Activated CD8-positive, alpha-beta memory T cell treated with anti-CD3 and anti-CD28 coated beads, Interleukin-2, amount 50 U/mL, for 4 hours (primary cell): Measurements from ENCODE around the gene MSI2.

Source experiments
- DNase-seq: peaks from one replicate; pipeline ENCODE4 v3.0.0-alpha.2; 2020

Gene MSI2

DNA sequence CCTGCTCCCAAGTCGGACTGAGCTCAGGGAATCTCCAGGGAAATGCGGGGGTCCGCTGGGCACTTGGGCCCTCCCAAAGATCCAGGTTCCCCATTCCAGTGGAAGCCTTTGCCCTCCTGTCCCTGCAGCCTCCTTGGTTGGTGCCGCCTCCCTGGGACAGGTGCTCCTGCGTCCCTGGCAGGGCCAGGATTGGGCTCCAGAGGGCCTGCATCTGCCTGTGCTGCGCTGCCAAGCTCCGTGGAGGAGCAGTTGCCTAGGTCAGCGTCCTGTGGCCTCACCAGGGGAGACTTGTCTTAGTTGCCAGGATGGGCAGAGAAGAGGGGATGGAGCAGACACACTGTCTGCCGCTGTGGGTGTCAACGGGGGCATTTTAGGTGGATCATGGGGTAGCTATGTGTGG is 67.1 kb downstream of the MSI2 start:
- DNase-seq = no peak

DNA sequence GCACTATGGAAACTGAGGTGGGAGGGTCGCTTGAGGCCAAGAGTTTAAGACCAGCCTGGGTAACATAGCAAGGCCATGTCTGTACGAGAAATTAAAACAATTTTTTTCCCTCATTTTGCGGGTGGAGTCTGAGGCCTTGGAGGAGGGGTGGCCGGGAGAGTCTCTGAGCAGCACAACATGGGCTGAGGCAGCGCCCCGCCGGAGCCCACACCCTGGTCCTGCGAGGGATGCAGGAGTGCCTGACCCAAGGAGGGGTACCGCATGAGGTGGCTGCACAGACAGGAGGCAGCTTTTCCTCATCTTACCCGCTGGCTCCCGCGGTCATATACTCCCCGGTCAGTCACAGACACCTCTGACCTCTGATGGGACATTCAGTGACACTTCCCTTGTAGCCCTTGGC is 67.7 kb downstream of the MSI2 start:
- no peak for DNase-seq

DNA sequence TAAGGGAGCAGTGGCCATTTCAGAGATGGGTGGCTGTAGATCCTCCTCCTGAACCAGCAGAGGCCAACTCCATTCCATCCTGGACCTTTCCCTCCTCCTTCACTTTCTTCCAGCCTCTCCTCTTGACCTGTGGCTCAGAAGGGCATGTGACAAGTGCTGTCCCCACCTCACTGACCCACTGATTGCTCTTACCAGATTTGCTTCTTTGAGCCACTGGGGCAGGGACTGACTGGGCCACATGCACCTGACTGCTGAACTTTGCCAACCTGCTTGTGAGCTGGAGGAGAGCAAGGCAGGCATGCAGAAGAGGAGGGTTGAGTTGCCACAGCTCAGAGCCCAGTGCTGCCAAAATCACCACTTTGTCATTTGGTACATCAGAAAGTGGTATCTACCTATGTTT is 68.3 kb downstream of the MSI2 start:
- no peak for DNase-seq

DNA sequence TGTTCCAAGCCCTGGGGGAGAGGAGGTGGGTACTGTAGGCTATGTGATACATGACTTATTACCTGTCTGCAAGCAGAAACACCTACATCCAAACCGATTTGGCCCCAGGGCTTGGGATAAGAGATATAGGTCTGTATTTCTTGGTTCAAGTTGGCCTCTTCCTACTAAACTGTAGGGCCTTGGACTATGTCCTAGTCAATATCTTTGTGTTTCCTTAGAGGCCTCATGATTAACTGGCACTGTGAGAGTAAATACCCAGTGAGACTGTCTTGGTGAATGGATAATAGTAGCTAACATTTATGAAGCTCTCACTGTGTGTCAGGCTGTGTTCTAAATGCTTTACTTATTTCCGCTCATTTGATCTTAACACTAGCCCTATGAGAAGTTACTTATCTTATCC is 70.0 kb downstream of the MSI2 start:
- DNase-seq = no peak

DNA sequence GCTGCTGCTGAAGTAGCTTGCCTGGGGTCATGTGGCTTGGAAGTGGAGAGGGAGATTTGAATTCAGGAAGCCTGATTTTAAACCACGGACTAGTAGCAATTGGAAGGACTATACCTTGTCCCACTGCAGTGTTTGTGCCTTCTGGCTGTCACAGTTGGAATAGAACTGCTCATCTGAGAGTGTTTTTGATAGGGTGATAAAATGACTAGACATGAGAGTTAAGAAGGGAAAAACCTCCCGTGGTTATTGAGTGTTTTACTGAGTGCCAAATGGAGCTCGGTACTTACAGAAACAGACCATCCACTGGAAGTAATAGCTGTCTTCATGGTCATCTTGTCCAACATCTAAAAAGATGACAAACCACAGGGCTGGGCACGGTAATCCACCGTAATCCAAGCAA is 70.4 kb downstream of the MSI2 start:
- DNase-seq = no peak

DNA sequence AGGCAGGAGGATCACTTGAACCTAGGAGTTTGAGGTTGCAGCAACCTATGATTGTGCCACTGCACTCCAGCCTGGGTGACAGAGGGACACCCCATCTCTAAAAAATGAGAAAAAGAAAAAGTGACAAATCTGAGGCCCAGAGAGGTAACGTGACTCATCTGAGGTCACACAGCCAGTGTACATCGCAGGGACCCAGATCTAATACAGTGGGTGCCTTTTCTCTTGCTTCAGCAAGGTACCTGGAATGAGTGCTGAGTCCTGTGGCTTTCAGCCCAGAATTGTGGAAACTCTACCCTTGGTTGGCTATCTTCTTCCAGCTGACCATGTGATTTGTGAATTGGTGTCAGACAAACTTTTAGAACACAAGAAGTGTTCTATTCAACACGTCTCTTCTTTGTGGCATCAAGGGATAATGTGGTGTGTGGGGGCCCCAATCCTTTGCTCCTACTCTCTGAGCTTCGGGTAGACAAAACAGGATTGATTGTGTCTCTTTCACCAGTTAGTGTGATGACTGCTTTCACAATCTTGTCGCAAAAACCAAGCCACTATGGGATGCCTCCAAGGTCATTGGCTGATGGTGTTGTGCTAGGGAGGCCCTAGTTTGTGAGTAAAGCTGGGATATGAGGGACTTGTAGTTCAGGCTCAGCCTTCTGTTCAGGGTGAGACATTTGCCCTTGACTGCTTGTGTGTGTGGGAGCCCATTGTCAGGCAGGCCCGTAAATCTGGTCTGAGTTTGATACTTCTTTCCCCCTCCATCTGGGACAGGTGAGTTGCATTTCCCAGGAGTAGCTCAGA is 71.0 kb downstream of the MSI2 start:
- DNase-seq = no peak

DNA sequence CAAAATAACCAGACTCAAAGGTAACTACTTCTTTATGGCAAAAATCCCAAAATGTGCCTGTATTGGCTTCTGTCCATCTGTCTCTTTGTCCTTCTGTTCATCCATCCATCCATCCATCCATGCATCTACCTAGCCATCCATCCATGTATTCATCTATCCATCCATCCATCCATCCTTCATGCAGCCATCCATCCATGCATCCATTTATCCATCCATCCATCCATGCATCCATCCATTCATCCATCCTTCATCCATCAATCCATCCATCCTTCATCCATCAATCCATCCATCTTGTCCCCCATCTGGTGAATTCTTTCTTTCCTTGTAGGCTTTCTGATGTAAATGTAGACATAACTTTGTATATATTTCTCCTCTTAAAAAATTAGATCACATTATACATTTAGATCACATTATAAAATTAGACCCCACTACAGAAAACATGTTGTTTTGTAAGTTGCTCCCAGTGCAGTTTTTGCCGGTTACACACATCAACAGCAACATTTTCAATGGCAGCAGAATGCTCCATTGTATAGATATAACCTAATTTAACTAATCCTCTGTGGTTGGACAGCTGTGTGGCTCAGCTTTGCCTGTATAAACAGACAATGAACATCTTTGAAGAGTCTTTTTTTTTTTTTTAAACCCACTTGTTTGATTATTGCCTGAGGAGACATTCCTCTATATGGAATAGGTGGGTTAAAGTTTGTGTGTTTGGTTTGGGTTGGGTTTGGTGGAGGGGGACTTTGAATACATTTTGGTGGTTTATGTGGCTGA is 72.0 kb downstream of the MSI2 start:
- DNase-seq = no peak

DNA sequence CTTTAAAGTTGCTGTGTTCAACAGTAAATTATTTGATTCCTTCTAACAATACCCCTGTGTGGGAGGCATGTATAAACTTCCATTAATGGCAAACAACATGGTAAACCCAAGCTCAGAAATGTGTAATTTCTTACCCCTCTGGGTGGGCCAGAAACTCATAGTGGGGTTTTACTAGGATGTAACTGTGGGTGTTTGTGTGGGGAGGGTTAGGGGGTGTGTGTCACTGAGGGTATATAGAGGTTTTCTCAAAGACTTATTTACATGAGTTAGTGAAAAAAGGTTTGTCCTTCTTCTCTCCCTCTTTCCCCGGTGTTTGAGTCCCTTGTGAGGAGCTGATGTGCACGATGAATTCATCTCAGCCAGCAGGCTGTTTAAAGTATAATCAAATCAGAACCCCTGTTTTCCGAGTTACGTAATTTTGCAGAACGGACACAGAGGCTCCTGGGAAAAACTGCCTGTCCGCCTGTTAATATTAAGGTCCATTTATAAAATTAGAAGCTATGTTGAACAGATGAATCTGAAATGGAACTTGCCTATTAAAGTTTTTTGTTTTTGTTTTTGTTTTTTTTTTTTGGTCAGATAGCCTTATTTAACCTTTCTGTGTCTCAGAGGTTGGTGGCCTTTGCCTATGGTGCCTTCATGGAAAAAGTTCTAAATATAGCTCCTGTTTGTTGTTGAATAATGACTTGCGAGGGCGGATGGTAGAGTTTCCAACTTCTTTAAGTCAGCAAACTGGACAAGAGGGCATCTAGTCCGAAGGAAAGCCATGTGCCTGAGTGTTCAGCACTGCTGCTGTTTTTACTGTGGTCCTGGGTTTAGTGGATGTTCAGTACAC is 73.3 kb downstream of the MSI2 start:
- DNase-seq = no peak

DNA sequence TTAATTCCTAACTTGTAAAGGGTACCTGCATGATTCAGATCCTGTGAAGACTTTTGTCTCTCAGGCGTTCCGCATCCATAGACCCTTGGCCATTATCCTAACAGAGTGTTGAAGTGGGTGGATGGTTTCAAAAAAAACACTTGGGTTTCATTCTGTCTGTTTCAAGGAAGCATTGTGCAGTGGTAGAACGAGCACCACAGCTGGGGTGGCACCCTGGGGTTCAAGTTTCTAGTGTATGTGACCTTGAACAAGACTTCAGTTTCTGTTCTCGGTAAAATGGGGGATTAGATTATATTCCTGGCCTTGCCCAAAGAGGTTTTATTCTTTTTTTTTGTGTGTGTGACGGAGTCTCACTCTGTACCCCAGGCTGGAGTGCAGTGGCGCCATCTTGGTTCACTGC is 74.3 kb downstream of the MSI2 start:
- no peak for DNase-seq

DNA sequence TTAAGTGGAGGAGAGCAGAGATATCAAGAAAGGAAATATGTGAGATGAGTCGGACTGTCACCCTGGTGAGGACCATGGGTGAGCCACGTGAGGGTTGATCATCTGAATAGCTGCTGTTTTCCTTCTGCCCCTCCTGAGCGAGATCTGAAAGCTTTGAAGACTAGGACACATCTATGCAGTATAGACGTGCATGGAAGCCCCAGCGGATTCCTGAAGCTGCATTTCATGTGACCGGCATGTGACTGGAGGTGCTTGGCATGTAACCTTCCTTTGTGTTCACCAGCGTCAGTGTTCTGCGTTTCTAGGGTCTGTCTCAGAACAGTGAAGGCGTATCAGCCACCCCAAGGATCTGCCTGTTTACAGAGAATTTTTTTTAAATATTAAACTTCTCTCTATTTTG is 75.1 kb downstream of the MSI2 start:
- DNase-seq = no peak

DNA sequence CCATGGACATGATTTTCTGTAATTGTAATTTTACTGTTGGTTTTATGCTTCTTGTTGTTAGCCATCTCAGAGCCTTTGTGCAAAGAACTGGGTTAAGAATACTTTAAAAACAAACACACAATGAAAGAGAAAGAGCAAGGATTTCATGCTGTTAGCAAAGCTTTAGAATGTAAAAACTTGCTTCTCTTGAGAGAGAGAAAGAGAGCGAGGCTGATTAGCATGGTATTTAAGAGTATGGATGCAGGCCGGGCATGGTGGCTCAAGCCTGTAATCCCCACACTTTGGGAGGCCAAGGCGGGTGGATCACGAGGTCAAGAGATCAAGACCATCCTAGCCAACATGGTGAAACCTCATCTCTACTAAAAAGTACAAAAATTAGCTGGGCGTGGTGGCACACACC is 76.2 kb downstream of the MSI2 start:
- no peak for DNase-seq

DNA sequence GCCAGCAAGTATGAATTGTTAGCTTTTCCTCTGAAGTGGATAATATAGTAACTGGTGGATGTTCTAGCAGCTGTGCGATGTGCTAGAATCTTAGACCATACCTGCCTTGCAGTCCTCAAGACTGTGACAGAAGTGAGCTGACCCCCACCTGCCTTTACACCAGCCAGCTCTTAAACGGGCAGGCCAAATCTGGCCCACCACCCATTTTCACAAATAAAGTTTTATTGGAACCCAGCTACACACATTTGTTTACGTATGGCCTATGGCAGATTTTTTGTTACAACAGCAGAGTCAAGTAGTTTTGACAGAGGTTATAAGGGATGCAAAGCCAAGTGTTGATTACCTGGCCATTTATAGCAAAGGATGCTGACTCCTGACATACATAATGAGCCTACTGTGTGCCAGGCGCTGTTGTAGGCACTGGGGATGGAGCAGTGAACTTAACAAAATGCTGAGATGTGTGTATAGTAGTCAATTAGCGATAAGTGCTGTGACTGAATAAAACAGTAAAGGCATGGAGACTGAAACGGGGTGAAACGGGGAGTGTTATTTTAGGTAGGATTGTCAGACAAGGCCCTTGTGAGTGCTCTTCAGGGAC is 79.0 kb downstream of the MSI2 start:
- no peak for DNase-seq

DNA sequence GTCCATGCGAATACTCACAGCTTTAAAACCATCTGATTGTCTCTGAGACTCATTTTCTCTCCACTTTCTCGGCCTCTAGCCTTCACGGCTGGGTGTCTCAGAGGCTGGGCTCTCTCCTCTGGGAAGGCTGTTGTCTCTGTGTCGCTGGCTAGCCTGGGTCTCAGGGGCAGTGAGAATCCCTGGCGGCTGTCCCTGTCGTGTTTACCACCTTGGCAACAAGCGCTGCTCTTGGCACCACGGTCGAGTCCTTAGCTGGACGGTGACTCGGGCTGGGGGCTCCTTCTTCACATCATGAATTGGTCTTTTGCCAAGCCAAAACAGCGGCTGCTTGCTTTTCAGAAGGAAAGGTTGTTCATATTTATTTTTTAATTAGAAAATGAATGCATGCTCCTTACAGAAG is 81.1 kb downstream of the MSI2 start:
- no peak for DNase-seq

DNA sequence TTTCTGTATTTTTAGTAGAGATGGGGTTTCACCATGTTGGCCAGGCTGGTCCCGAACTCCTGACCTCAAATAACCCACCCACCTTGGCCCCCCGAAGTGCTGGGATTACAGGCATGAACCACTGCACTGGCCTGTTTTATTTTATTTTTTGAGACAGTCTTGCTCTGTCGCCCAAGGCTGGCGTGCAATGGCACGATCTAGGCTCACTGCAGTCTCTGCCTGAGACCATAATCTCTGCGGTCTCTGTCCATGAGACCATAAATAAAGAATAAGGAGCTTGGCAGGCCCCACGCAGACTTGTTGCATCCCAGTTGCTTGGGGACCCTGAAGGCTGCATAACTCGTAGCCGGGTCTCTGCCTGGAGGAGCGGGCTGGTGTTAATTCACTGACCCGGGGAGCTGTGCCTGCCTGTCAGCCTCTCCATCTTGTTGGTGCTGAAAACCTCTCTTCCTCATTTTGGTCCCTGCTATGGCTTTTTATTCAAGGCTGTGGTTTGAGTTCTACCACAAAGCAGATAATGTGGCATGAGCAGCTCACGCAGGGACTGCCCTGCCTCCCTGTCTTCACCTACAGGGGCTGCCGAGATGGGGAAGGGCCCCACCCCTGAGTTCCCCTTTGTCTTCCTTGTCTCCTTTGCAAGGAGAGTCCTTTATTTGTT is 82.1 kb downstream of the MSI2 start:
- no peak for DNase-seq

DNA sequence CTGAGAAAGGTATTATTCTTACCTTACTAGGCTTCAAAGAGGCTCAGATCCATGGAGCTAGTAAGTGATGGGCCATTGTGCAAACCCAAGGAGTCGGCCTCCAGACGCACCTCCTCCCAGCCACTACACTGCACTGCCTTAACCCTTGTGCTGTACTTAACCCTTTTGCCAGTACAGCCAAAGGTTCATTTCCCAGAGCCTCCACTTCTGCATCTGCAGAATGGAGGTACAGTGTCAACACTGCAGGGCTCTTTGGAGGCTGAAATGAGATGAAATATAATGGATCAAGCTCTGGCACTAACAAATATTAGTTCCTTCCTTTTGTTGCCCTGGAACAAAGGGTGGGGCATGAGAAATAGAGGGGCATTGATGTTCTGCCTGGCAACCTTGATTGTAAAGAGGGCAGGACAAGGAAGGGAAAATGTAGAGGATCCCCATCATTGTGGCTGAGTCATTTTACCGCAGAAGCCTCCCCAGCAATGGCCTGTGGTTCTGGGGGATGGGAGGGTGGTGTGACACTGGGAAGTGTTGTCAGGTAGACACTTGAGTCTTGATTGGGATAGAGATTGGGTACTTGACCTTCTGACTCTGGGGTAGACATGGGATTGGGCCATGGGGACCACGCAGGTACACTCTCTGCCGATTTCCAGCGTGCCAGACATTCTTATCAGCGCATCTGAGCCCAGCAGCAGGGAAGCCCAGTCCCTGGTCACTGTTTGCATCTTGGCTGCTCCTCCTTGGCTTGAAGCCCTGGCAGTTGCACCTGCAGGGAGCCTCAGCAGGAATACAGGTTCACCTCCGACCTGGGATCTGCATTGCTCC is 84.0 kb downstream of the MSI2 start:
- no peak for DNase-seq

DNA sequence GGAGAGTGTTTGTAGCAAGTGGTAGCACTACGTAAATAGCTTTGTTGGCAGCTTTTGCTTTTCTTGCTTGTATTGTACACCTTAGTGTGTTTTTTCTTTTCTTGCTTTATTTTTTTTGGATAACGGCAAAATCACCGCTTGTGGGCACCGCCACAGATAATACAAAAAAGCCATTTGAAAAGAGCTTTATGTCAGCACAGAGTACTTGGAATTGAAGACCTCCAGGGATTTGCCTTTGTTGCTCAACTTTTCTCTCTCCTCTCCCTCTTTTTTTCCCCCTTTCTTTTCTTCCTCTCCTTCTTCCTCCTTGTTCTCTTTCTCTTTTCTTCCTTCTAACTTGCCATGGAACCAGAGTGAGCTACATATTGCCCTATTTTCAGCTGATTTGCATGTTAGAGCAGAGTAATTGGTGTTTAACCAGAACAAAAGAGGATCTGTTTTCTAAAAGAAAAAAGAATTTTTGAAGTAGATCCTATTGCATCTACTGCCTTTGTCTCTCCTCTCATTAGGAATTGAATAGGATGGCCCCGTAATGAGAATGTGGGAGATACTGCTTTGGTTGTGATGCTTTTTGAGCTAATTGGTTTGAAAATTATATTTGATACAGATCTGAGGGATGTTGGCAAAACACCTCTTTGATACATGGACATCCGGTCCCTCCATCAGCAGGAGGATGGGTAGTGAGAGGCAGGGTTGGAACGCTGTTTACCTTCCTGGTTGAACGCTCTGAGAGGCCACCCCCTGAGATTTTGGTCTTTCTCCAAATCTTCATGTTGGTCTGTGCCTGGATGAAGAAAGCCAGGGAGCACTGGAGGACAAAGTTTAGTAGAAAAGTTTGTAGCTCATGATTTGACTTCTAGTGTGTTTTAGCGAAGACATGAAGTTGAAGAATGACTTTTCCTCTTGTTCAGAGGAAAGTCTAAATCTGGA is 85.6 kb downstream of the MSI2 start:
- no peak for DNase-seq

DNA sequence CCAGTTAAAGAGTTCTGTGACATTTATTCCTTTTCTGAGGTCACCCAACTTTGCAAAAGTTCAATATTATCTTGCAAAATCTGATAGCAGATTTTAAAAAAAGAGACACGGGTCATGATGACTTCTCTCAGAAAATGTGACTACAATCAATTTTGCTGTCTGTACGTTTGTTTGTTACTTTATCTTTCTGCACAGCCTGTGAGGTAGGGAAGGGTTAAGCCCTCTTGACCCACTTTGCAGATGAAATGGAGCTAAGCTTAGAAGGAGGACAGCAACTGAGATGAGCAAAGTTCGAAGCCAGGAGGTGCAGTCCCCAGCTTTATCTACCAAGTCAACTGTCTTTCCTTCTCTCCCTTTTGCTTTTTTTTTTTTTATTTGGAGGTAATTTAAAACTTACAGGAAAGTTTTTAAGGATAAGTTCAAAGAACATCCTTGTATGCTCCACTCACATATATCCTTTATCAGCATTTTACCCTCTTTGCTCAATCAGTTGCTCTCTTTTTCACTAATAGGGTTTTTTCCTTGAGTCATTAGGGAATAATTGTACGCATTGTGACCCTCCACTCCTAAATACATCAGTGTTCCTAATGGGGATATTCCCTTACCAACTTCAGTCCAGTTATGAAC is 86.8 kb downstream of the MSI2 start:
- no peak for DNase-seq

DNA sequence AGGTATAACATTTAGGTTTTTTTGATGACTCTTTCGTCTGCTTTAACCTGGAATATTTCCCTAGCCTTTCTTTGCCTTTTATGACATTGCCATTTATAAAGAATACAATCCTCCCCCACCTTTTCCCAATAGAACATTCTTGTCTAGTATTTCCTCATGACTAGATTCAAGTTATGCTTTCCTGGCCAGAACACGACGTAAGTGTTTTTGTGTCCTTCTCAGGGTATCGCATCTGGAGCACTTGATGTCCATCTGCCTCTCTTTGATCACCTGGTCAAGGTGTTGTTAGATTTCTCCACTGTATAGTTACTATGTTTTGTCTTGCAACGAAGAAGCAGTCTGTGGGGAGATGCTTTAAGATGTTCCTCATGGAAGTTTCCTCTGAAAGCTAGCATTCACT is 87.4 kb downstream of the MSI2 start:
- DNase-seq = no peak

DNA sequence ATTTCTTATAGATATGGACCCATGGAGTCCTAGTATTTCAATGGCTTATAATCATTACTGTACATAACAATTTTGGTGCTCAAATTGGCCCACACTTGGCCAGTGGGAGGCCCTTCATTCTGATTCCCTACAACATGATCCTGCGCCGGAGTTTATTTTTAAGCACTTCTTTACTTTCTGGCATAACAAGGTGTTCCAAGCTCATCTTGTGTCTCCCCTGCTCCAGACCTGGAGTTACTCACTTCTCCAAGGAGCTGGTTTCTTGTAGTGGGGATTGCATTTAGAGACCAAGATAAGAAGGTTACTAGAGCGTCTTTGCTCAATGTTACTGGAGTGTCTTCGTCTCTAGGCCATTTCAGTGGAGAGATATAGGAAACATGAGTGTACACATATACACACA is 87.9 kb downstream of the MSI2 start:
- no peak for DNase-seq
